H1 (cell line): ENCODE measurements around the gene CCDC117. TPM values are rescaled to one million over a fixed set of nuclear protein-coding genes. Genes with fewer than 3 reads are reported as not detected.

Experiments used
- ATF2 ChIP-seq: IDR thresholded peaks from 2 replicates; pipeline ENCODE4 v1.6.1; 2012; ENCODE audit warnings: low read length, inconsistent platforms
- PHF8 ChIP-seq: fragments of 200-600 bp; sonication (generic); conservative IDR thresholded peaks from 2 replicates; pipeline ENCODE4 v1.7.1; 2012; ENCODE audit warnings: low read depth, mild to moderate bottlenecking, inconsistent platforms, low read length, moderate library complexity
- SIX5 ChIP-seq: IDR thresholded peaks from 2 replicates; pipeline ENCODE4 v1.6.1; 2011; ENCODE audit warnings: mild to moderate bottlenecking, low read depth, low read length
- YY1 ChIP-seq: IDR thresholded peaks from 2 replicates; pipeline ENCODE4 v1.6.1; 2011; ENCODE audit warnings: low read depth, mild to moderate bottlenecking, low read length
- polyA plus RNA-seq, 7 experiments: library from polyadenylated mRNA; depleted of rRNA in 3 of 7; stranded (reverse) in 5 of 7; unstranded in 2 of 7; fragments of >200 nt in 5 of 7; fragments of 200-250 nt in 2 of 7; gene quantifications; 1 replicate in 5 of 7; 2 replicates in 1 of 7; 4 replicates in 1 of 7; pipeline versions ENCODE4 v1.2.1 to v1.2.3, GENCODE V29; 2011 to 2013; ENCODE audit warnings: missing spikeins in 2 of 7, mixed read lengths in 2 of 7
- total RNA-seq: library from RNA; stranded (reverse); fragmentation: NEBNext Ultra II Directional; extraction: Animal tissue kit (Norgen Biotek cat#: 25700); gene quantifications from 2 replicates; pipeline ENCODE4 v1.2.1, GENCODE V29; 2021

Gene CCDC117
- total and polyA plus RNA-seq, 2 of the 8 experiments (the other 6 are each of a cell fraction or from before 2014, with no cell fraction given), result 9.1 to 43.1 TPM

- TF ChIP-seq PHF8 (no peak), ATF2 (no peak), YY1 (no peak), SIX5 (no peak)
- TF ChIP-seq, all 59 proteins: peak for 0
These were observed 969 bp downstream of the CCDC117 start (continued) for GRCh38 chr22:28773461-28773867.
